ENCODE data around the gene AARS2. TPM values are rescaled to one million over a fixed set of nuclear protein-coding genes. Genes with fewer than 3 reads are reported as not detected.
A peak's percentile ranks its signal among the peaks of the same experiment; 100 is the strongest.

The AARS2 gene
- total RNA-seq, 2 donors from 2014 or later, result 12.3 to 15.2 TPM

- Mint-ChIP-seq H3K4me1 (ENCODE audit: low read depth) (peaks cover 64% of the 10 kb centered on the region), H3K27ac (peak overlapping the region; percentile 93), H3K9me3 (no peaks in the 10 kb centered on the region), H3K27me3 (ENCODE audit: low read depth) (no peaks in the 10 kb centered on the region), H3K4me3 (peak overlapping the region; percentile 77 to 82), H3K36me3 (ENCODE audit: insufficient read depth in 2 of 2) (peaks cover 15 to 18% of the 10 kb centered on the region in 2 donors)
- no peak for ATAC-seq (replicated peaks in 1 of 2)
- no peak for DNase-seq
Observed at GRCh38 chr6:44257753-44258324, 55.3 kb downstream of the AARS2 start.

- DNase-seq (peak; percentile 78 to 86), ATAC-seq (replicated peaks in 1 of 2) (peak; percentile 54 to 69)
- Mint-ChIP-seq H3K27me3 (ENCODE audit: low read depth) (no peaks in the 10 kb centered on the region), H3K36me3 (ENCODE audit: insufficient read depth in 2 of 2) (peaks cover 20 to 21% of the 10 kb centered on the region in 2 donors), H3K4me1 (ENCODE audit: low read depth) (peaks cover 64% of the 10 kb centered on the region), H3K4me3 (peak within 1 kb of the TSS; percentile 90 to 97), H3K9me3 (no peaks in the 10 kb centered on the region), H3K27ac (peak within 1 kb of the TSS; percentile 93)
Observed at GRCh38 chr6:44257025-44257752, 56.0 kb downstream of the AARS2 start, which contains the start of gene SLC35B2. TSS of gene SLC35B2 (minus strand) at chr6:44257528. CDS start at chr6:44257410, 118 bp downstream.

GRCh38 chr6:44256775-44257024 is 56.4 kb downstream of the AARS2 start:
- peaks cover 65% of the 10 kb centered on the region for H3K4me1 Mint-ChIP-seq (ENCODE audit: low read depth)

GRCh38 chr6:44255871-44256774 is 57.0 kb downstream of the AARS2 start:
- peak overlapping the region; percentile 91 for H3K27ac Mint-ChIP-seq
- peaks cover 69% of the 10 kb centered on the region for H3K4me1 Mint-ChIP-seq (ENCODE audit: low read depth)
- H3K4me3 Mint-ChIP-seq, result peak overlapping the region; percentile 90 to 97
- DNase-seq (peak in 1 of 2 donors; percentile 56), ATAC-seq (replicated peaks in 1 of 2) (peak; percentile 7 to 18)
- H3K9me3 Mint-ChIP-seq, result no peaks in the 10 kb centered on the region
- H3K36me3 Mint-ChIP-seq (ENCODE audit: insufficient read depth in 2 of 2), result peaks cover 24 to 30% of the 10 kb centered on the region in 2 donors
- H3K27me3 Mint-ChIP-seq (ENCODE audit: low read depth), result no peaks in the 10 kb centered on the region

More at GRCh38 chr6:44256775-44257024, 56.4 kb downstream of the AARS2 start:
- no peaks in the 10 kb centered on the region for H3K27me3 Mint-ChIP-seq (ENCODE audit: low read depth)
- peak overlapping the region; percentile 90 to 97 for H3K4me3 Mint-ChIP-seq
- H3K36me3 Mint-ChIP-seq (ENCODE audit: insufficient read depth in 2 of 2), result peaks cover 24 to 26% of the 10 kb centered on the region in 2 donors
- peak in 1 of 2 donors; percentile 20 for ATAC-seq (replicated peaks in 1 of 2)
- DNase-seq, result peak in 1 of 2 donors; percentile 52
- H3K27ac Mint-ChIP-seq, result peak overlapping the region; percentile 91
- H3K9me3 Mint-ChIP-seq, result no peaks in the 10 kb centered on the region

- Mint-ChIP-seq H3K9me3 (no peaks in the 10 kb centered on the region), H3K27ac (peak overlapping the region; percentile 91), H3K4me3 (peak overlapping the region; percentile 90 to 97), H3K36me3 (ENCODE audit: insufficient read depth in 2 of 2) (peaks cover 21 to 34% of the 10 kb centered on the region in 2 donors), H3K4me1 (ENCODE audit: low read depth) (peaks cover 73% of the 10 kb centered on the region), H3K27me3 (ENCODE audit: low read depth) (no peaks in the 10 kb centered on the region)
- ATAC-seq (replicated peaks in 1 of 2) (peak in 1 of 2 donors; percentile 12), DNase-seq (peak in 1 of 2 donors; percentile 55)
Observed at GRCh38 chr6:44255105-44255808, 57.9 kb downstream of the AARS2 start.

- peaks cover 81% of the 10 kb centered on the region for H3K4me1 Mint-ChIP-seq (ENCODE audit: low read depth)
- no peaks in the 10 kb centered on the region for H3K27me3 Mint-ChIP-seq (ENCODE audit: low read depth)
- DNase-seq, result no peak
- peaks cover 29 to 42% of the 10 kb centered on the region in 2 donors for H3K36me3 Mint-ChIP-seq (ENCODE audit: insufficient read depth in 2 of 2)
- H3K9me3 Mint-ChIP-seq, result no peaks in the 10 kb centered on the region
- H3K4me3 Mint-ChIP-seq, result peak overlapping the region; percentile 29 to 90
- peak overlapping the region; percentile 8 for H3K27ac Mint-ChIP-seq
- ATAC-seq (replicated peaks in 1 of 2), result peak in 1 of 2 donors; percentile 8
Observed at GRCh38 chr6:44254191-44255104, 58.7 kb downstream of the AARS2 start.

- Mint-ChIP-seq H3K27me3 (ENCODE audit: low read depth) (no peaks in the 10 kb centered on the region), H3K4me1 (ENCODE audit: low read depth) (peaks cover 86% of the 10 kb centered on the region), H3K9me3 (no peaks in the 10 kb centered on the region), H3K36me3 (ENCODE audit: insufficient read depth in 2 of 2) (peaks cover 34 to 51% of the 10 kb centered on the region in 2 donors), H3K27ac (peak overlapping the region; percentile 87), H3K4me3 (peak overlapping the region; percentile 2 to 22)
- ATAC-seq (replicated peaks in 1 of 2) (no peak), DNase-seq (peak; percentile 72 to 79)
Observed at GRCh38 chr6:44253307-44254101, 59.6 kb downstream of the AARS2 start.

- Mint-ChIP-seq H3K27ac (peak overlapping the region; percentile 87), H3K36me3 (ENCODE audit: insufficient read depth in 2 of 2) (peaks cover 36 to 58% of the 10 kb centered on the region in 2 donors), H3K9me3 (no peaks in the 10 kb centered on the region), H3K27me3 (ENCODE audit: low read depth) (no peaks in the 10 kb centered on the region), H3K4me1 (ENCODE audit: low read depth) (peaks cover 83% of the 10 kb centered on the region), H3K4me3 (peak overlapping the region; percentile 22 to 97)
- no peak for ATAC-seq (replicated peaks in 1 of 2)
- DNase-seq, result no peak
Observed at GRCh38 chr6:44251576-44252524, 61.3 kb downstream of the AARS2 start.

- Mint-ChIP-seq H3K9me3 (no peaks in the 10 kb centered on the region), H3K27me3 (ENCODE audit: low read depth) (no peaks in the 10 kb centered on the region), H3K4me1 (ENCODE audit: low read depth) (peaks cover 74% of the 10 kb centered on the region), H3K27ac (peak overlapping the region; percentile 87), H3K36me3 (ENCODE audit: insufficient read depth in 2 of 2) (peaks cover 38 to 58% of the 10 kb centered on the region in 2 donors), H3K4me3 (peak overlapping the region in 1 of 2 donors; percentile 97)
- ATAC-seq (replicated peaks in 1 of 2) (no peak), DNase-seq (no peak)
Observed at GRCh38 chr6:44250718-44251123, 62.4 kb downstream of the AARS2 start.

GRCh38 chr6:44250067-44250717 is 63.0 kb downstream of the AARS2 start:
- no peaks in the 10 kb centered on the region for H3K27me3 Mint-ChIP-seq (ENCODE audit: low read depth)
- no peak for ATAC-seq (replicated peaks in 1 of 2)
- peaks cover 38 to 58% of the 10 kb centered on the region in 2 donors for H3K36me3 Mint-ChIP-seq (ENCODE audit: insufficient read depth in 2 of 2)
- peaks cover 74% of the 10 kb centered on the region for H3K4me1 Mint-ChIP-seq (ENCODE audit: low read depth)
- H3K27ac Mint-ChIP-seq, result peak overlapping the region; percentile 87
- peak overlapping the region; percentile 97 for H3K4me3 Mint-ChIP-seq
- DNase-seq, result no peak
- no peaks in the 10 kb centered on the region for H3K9me3 Mint-ChIP-seq
